ENCODE data around the gene PCSK6.
"Not testable (repeated sequence)": the region's sequence is repeated elsewhere in the genome, so short reads cannot be mapped to it uniquely, and the experiment has no call there.

Gene PCSK6

GRCh38 chr15:101356512-101357172, 132.9 kb downstream of the PCSK6 start:
- DNase-seq (ENCODE audit: low spot score): not testable (repeated sequence)

DNA sequence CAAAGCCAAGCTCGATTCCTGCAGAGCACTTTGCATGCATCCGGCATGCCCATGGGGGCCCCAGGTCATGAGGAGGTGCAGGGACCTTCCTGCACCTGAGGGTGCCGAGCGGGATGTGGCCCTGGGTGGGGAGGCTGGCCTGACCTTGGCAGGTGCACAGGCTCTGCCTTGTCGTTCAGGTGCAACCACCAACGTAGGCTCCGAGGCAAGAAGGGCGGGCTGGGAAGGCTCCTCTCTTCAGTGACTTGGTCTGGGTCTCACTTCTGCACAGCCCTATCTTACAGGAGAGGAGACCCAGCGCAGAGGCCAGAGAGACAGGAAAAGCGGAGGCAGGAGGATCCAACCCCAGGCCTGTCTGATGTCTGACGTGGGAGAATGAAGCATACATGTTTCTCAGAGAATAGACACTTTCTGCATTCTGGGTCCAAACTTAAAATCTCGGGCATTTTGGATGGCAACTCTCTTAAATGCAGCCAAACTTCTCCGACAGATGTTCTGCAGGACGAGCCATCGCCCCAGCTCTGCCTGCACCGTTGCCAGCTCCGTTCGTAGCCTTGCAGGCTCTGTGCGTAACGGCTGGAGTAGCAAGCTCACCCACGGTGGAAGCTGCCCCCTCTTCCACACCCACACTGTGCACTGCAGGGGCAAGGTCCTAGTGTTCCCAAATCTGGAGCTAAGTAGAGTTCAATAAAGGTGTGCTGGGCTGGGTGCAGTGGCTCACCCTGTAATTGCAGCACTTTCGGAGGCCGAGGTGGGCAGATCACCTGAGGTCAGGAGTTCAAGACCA, 133.6 kb downstream of the PCSK6 start:
- DNase-seq (ENCODE audit: low spot score): no peak

DNA sequence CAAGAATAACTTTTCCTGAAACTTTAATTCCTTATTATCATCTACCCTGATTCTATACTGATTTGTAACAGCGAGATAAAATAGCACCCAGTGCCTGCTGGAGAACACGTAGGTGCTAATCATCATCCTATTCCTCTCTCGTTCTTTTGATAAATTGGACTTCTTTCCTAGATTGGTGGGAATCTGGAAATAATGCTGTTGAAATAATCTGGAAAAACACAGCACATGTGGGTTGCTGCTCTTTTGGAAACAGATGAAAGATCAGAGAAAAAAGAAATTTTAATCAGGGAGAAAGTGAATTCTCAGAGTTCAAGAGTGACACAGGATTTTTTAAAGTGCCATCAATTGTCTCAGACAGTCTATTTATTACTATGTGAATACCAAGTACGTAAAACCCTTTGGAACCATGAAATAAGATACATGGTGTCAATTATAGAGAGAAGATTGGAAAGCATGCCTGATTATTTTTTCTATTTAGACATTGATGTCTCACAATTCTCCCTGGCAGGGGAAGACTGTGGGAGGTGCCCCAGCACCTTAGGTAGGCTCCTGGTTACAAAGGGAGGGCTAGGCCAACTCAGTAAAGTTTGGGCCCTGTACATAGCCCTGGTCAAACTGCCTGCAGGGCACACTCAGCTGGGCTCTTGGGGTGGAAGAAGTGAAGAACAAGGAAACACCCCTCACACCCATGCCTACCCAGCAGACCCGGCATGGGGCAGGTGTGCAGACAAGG, 134.4 kb downstream of the PCSK6 start:
- DNase-seq (ENCODE audit: low spot score): no peak

GRCh38 chr15:101353240-101353639, 136.3 kb downstream of the PCSK6 start:
- DNase-seq (ENCODE audit: low spot score): no peak

- DNase-seq (ENCODE audit: low spot score): no peak
These were observed 137.8 kb downstream of the PCSK6 start for GRCh38 chr15:101351736-101352135.

- no peak for DNase-seq (ENCODE audit: low spot score)
These were observed 140.2 kb downstream of the PCSK6 start for GRCh38 chr15:101349047-101349951.

DNA sequence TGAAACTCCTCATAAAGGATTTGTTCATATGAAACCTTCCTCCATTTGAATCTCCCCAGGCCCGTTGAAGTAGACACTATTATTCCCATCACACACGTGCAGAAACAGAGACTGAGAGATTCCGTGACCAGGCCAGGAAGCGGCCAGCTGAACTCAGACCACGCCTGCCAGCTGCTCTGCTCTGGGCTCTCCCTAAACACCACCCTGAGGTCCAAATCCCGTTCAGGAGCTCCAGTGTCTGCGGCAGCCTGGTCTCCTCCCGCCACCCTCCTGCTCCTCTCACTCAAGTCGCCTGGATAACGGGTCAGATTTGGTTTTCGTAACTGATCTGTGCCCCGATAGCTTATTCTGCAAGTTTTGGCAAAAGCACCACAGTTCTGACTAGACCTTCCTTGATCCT, 140.9 kb downstream of the PCSK6 start:
- DNase-seq (ENCODE audit: low spot score): no peak

- no peak for DNase-seq (ENCODE audit: low spot score)
These were observed 141.5 kb downstream of the PCSK6 start for GRCh38 chr15:101348015-101348414.

DNA sequence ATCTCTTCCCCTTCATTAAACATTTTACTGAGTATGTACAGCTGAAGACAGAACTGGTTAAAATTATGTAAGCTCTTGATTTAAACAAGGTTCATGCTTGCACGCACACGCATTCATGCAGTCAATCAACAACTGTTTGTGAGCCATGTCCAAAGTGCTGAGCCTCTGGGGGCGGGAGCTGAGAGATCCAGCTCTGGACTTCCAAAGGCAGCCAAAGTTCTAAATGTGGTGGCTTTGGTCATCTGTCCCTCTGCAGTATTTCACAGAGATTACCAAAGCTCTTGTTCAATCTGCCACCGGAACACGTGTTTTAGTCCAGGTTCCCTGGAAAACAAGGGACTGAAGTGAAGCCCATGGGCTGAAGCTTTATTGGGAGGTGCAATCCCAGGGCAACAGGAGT, 142.1 kb downstream of the PCSK6 start:
- DNase-seq (ENCODE audit: low spot score): no peak

GRCh38 chr15:101346928-101347327, 142.6 kb downstream of the PCSK6 start:
- no peak for DNase-seq (ENCODE audit: low spot score)

GRCh38 chr15:101342056-101342455, 147.5 kb downstream of the PCSK6 start:
- DNase-seq (ENCODE audit: low spot score): no peak

GRCh38 chr15:101338502-101339057, 150.9 kb downstream of the PCSK6 start:
- DNase-seq (ENCODE audit: low spot score): no peak

DNA sequence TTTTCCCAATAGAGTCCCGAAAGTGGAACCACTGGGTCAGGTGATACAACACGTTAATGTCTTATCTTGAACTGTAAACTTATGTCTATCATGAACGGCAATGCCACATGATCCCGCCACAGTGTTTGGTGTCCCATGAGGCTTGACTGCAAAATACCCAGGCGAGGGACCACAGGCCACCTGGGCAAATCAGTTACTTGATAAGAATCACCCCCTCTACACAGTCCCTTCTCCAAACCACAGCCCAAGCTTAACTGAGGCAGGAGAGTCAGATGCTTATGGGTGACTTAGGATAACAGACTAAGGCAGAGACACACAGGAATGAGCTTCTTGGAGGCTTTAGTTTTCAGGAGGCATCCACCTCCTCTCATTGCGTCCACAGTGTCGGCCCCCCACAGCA, 151.5 kb downstream of the PCSK6 start:
- DNase-seq (ENCODE audit: low spot score): no peak

GRCh38 chr15:101333907-101334789, 155.4 kb downstream of the PCSK6 start:
- DNase-seq (ENCODE audit: low spot score): not testable (repeated sequence)

DNA sequence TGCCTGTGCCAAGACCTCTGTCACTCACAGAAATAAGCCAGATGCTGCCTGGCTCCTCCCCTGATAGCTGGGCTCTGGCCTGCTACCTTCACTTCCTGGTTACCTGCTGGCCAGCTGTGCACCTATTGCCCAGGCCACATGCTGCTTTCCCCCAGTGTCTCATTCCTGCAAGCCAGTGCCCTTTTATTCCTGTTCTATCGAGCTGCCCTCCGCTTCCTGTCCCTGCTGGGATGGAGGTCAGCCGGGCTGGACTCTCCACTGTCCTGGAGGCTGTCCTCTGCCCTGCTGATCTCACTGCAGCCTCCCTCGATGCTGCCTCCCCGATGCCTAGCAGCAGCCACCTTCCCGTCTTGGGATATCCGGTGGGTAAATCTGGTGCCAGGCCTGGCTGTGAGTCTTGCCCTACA, 157.4 kb downstream of the PCSK6 start:
- no peak for DNase-seq (ENCODE audit: low spot score)

DNA sequence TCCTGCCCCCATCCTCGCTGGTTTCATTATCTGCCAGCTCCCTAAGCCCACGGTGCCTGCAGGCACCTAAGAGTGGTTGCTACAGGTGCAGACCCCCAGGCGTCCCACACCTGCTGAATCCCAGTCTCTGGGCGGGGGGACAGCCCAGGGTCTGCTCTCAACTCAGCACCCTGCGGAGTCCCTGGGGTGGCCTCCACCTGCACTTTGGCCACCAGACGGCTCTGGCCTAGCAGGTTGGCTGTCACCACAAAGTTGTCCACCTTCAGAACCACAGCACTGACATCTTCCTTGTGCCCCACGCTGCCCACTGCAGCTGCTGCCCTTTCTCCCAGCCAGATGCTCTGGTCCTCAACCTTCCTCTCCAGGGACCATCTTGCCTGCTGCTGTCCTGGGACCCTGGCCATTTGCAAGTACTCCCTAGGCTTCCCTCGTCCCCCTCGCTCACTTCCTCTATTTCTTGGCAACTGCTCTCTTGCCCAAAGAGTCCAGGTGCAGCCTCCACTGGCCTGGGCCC, 159.6 kb downstream of the PCSK6 start:
- no peak for DNase-seq (ENCODE audit: low spot score)

GRCh38 chr15:101329309-101329863, 160.1 kb downstream of the PCSK6 start:
- DNase-seq (ENCODE audit: low spot score): no peak

DNA sequence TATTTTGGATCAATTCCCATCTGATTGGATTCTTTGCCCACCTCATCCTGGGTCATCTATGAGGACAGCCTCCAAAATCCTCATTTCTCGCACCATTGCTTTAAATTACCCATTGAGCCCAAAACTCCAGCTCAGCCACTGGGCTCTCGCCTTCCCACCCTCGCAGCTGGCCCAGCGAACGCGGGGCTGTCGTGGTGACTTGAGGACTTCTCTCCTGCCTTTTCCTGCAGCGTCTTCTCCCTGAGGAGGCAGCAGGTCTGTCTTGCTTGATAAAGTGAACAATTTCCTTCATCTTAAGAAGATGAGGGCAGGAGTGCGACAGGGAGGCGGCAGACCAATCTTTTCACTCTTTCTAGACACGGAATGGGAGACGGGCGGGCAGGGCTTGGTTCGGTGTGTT, 161.5 kb downstream of the PCSK6 start:
- no peak for DNase-seq (ENCODE audit: low spot score)

DNA sequence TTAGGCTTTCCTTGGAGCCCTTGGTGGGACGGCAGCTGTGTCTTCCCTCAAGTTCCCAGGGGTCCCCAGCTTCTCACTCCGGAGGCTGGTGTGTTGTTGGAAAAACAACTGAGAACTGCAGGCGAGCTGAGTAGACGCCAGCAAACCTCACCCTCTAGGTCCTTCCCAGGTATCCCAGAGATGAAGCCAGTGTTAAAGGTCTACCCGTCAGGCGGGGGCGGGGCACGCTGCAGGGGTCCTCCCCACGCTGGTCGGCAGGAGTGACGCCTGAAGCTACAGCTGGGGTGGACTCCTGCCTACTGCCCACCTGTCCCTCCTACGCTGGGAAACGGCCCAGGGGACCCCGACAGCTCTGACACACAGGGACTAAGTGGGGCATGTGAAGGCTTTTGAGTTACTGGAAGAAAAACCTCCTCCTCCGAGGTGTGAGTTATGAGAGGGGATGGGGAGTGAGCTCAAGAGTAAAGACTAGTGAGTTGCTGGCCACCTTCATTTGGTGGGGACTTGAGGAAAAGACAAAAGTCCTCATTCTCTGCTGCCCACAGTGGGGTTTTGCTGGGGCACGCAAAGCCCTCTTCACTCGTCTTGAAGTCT, 162.3 kb downstream of the PCSK6 start:
- no peak for DNase-seq (ENCODE audit: low spot score)

Measured in hematopoietic multipotent progenitor cell treated with erythropoietin and hydrocortisone succinate and interleukin-3 and kit ligand, for 17 days (in vitro differentiated cells).